HepG2 (cell line): ENCODE data around the gene ZC3H4. TPM values are rescaled to one million over a fixed set of nuclear protein-coding genes. Genes with fewer than 3 reads are reported as not detected.
A peak's percentile ranks its signal among the peaks of the same experiment; 100 is the strongest.

ENCODE experiments used
- BRF2 ChIP-seq: sonication (generic); formaldehyde crosslinking; IDR thresholded peaks from 2 replicates; pipeline ENCODE4 v1.8.1; 2022; ENCODE audit warnings: mild to moderate bottlenecking, missing genetic modification reagents
- CBX1 ChIP-seq: IDR thresholded peaks from one replicate; pipeline ENCODE4 v1.6.1; 2016; ENCODE audit warnings: antibody characterized with exemption, low read depth
- CHD2 ChIP-seq: IDR thresholded peaks from 2 replicates; pipeline ENCODE4 v1.6.1; 2011; ENCODE audit warnings: low read depth, low read length, improper control_type of control experiment
- EED ChIP-seq: sonication (generic); formaldehyde crosslinking; IDR thresholded peaks from 2 replicates; pipeline ENCODE4 v1.5.0; 2020; ENCODE audit warnings: mild to moderate bottlenecking, missing genetic modification reagents
- FOXP1 ChIP-seq, 2 experiments: fragments of 450-650 bp in 1 of 2; IDR thresholded peaks; 2 replicates each; pipeline ENCODE4 v1.6.1; 2017 to 2018; ENCODE audit warnings: antibody characterized with exemption in 1 of 2
- NBN ChIP-seq: fragments of 450-650 bp; conservative IDR thresholded peaks from 2 replicates; pipeline ENCODE4 v1.6.1; 2017
- PRDM10 ChIP-seq: sonication (generic); formaldehyde crosslinking; IDR thresholded peaks from 2 replicates; pipeline ENCODE4 v1.4.0; 2020; ENCODE audit warnings: low read depth, missing genetic modification reagents
- PRDM4 ChIP-seq: sonication (generic); formaldehyde crosslinking; IDR thresholded peaks from 2 replicates; pipeline ENCODE4 v1.9.0; 2021; ENCODE audit warnings: missing genetic modification reagents, borderline replicate concordance
- SAP130 ChIP-seq: IDR thresholded peaks from 2 replicates; pipeline ENCODE4 v1.6.1; 2016; ENCODE audit warnings: low read depth
- SIN3A ChIP-seq: IDR thresholded peaks from 2 replicates; pipeline ENCODE4 v1.6.1; 2011; ENCODE audit warnings: low read depth, mild to moderate bottlenecking, control low read depth, low read length, borderline replicate concordance
- SIN3B ChIP-seq: fragments of 150-350 bp; IDR thresholded peaks from 2 replicates; pipeline ENCODE4 v1.6.1; 2014; ENCODE audit warnings: low read length
- SMARCC2 ChIP-seq: fragments of 450-650 bp; IDR thresholded peaks from 2 replicates; pipeline ENCODE4 v1.6.1; 2017; ENCODE audit warnings: antibody characterized with exemption, mild to moderate bottlenecking
- TOE1 ChIP-seq: sonication (generic); formaldehyde crosslinking; IDR thresholded peaks from 2 replicates; pipeline ENCODE4 v1.4.0; 2020; ENCODE audit warnings: mild to moderate bottlenecking, missing genetic modification reagents
- ZNF33B ChIP-seq: sonication (generic); formaldehyde crosslinking; IDR thresholded peaks from 2 replicates; pipeline ENCODE4 v1.5.1; 2020; ENCODE audit warnings: mild to moderate bottlenecking, missing genetic modification reagents
- ZNF563 ChIP-seq: sonication (generic); formaldehyde crosslinking; IDR thresholded peaks from 2 replicates; pipeline ENCODE4 v1.8.0; 2022; ENCODE audit warnings: mild to moderate bottlenecking, moderate library complexity, missing genetic modification reagents
- ZNF704 ChIP-seq: sonication (generic); formaldehyde crosslinking; IDR thresholded peaks from 2 replicates; pipeline ENCODE4 v1.8.1; 2023; ENCODE audit warnings: mild to moderate bottlenecking, inconsistent platforms, moderate library complexity, missing genetic modification reagents, borderline replicate concordance
- ZNF781 ChIP-seq: sonication (generic); formaldehyde crosslinking; IDR thresholded peaks from 2 replicates; pipeline ENCODE4 v1.5.1; 2020; ENCODE audit warnings: borderline replicate concordance, mild to moderate bottlenecking, missing genetic modification reagents; ENCODE audit errors: not compliant biosample characterization
- ZSCAN29 ChIP-seq: sonication (generic); formaldehyde crosslinking; conservative IDR thresholded peaks from 2 replicates; pipeline ENCODE4 v1.4.0; 2020; ENCODE audit warnings: mild to moderate bottlenecking, missing genetic modification reagents
- polyA plus RNA-seq, 8 experiments: library from polyadenylated mRNA; depleted of rRNA in 3 of 8; stranded (reverse) in 7 of 8; unstranded in 1 of 8; fragments of >200 nt; fragmentation: Illumina TruSeq in 4 of 8; extraction: Trizol in 4 of 8; gene quantifications; 2 replicates each; pipeline versions ENCODE4 v1.2.1 to v1.2.3, GENCODE V29; 2011 to 2016; ENCODE audit warnings: low read depth in 4 of 8, missing spikeins in 1 of 8, mixed read lengths in 1 of 8; ENCODE audit not compliant: insufficient read depth in 1 of 8
- total RNA-seq, 5 experiments: library from RNA; depleted of rRNA; stranded (reverse); fragments of >200 nt; fragmentation: Illumina TruSeq; extraction: Trizol; gene quantifications; 2 replicates each; pipeline ENCODE4 v1.2.3, GENCODE V29; 2016; ENCODE audit warnings: low read depth in 1 of 5
- TF ChIP-seq, protein P1 (sequence below): sonication (generic); formaldehyde crosslinking; IDR thresholded peaks from 2 replicates; pipeline ENCODE4 v1.5.0; 2020; ENCODE audit warnings: missing genetic modification reagents
- TF ChIP-seq, protein P2 (sequence below): sonication (generic); formaldehyde crosslinking; IDR thresholded peaks from 2 replicates; pipeline ENCODE4 v1.4.0; 2020; ENCODE audit warnings: missing genetic modification reagents

ZC3H4 gene
- total and polyA plus RNA-seq, 2 of the 13 experiments (the other 11 are each of a cell fraction or from before 2014, with no cell fraction given): 1.8 to 10.7 TPM

DNA sequence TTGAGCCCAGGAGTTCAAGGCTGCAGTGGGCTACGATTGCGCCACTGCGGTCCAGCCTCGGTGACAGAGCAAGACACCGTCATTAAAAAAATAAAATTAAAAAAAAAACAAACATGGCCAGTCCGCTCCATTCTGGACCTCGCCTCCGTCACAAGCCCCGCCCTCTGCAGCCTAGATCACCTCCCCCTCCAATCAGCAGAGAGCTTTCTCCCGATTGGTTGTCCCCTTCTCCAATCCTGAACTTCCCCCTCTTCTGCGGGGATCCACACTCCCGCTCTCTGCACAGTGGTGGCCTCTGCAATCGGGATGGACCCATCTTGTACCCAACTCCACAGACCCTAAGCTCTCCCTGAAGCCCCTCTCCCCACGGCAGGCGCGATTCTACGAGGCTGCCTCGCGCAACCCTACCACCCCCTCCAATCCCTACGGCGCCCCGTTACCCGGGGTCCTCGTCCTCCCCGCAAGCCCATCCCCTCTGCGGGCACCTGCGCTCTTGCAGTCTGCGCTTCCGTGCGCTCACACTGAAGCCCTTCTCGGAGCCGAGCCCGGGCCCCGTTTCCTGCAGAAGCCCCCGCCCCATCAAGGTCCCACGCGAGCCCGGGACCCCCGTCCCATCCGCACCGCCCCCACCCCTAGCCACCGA lies 65.7 kb downstream of the ZC3H4 start (continued):
- no peak for TF ChIP-seq ZNF704 (CRISPR knock-in tag)
- no peak for TF ChIP-seq SAP130 (CRISPR knock-in tag)
- TF ChIP-seq NBN: no peak
- no peak for TF ChIP-seq PRDM10
- TF ChIP-seq SIN3A: peak; percentile 74; the same call in 1 of the 2 replicates
- TF ChIP-seq TOE1 (CRISPR knock-in tag): no peak
- no peak for TF ChIP-seq BRF2 (CRISPR knock-in tag)
- TF ChIP-seq, protein P1, sequence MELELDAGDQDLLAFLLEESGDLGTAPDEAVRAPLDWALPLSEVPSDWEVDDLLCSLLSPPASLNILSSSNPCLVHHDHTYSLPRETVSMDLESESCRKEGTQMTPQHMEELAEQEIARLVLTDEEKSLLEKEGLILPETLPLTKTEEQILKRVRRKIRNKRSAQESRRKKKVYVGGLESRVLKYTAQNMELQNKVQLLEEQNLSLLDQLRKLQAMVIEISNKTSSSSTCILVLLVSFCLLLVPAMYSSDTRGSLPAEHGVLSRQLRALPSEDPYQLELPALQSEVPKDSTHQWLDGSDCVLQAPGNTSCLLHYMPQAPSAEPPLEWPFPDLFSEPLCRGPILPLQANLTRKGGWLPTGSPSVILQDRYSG (CRISPR knock-in tag): no peak
- no peak for TF ChIP-seq ZSCAN29 (CRISPR knock-in tag)
- no peak for TF ChIP-seq CBX1
- peak; percentile 37 for TF ChIP-seq ZNF781 (CRISPR knock-in tag)
- TF ChIP-seq EED (CRISPR knock-in tag): no peak
- no peak for TF ChIP-seq PRDM4 (CRISPR knock-in tag)
- no peak for TF ChIP-seq CHD2
- TF ChIP-seq SIN3B: no peak
- TF ChIP-seq, protein P2, sequence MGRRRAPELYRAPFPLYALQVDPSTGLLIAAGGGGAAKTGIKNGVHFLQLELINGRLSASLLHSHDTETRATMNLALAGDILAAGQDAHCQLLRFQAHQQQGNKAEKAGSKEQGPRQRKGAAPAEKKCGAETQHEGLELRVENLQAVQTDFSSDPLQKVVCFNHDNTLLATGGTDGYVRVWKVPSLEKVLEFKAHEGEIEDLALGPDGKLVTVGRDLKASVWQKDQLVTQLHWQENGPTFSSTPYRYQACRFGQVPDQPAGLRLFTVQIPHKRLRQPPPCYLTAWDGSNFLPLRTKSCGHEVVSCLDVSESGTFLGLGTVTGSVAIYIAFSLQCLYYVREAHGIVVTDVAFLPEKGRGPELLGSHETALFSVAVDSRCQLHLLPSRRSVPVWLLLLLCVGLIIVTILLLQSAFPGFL (CRISPR knock-in tag): no peak
- TF ChIP-seq SMARCC2: no peak
- no peak for TF ChIP-seq FOXP1 (IDR thresholded peaks at IDR 0.05)
- TF ChIP-seq FOXP1 (CRISPR knock-in tag; IDR thresholded peaks at IDR 0.05): no peak
- TF ChIP-seq ZNF563 (CRISPR knock-in tag): peak; percentile 67
- TF ChIP-seq ZNF33B (CRISPR knock-in tag): no peak
